ENCODE data around the gene TRAK1.

TRAK1 gene

DNA sequence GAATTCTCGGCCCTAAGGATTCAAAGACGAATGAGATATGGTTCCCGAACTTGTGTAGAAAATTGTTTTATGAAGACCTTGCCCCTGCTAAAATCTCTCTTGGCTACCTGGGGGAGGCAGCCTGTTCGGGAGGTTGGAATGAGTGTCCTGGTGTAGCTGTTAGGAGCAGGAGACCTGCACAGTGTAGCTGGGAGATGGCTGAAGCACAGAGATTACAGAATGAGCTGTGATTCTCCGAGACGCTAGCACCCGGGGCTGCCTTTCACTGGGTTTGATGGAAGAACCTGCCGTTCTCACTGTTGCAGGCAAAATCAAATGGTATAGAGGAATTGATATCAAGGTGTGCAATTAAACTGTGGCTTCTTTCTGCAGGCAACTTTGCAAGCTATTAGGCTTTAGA, 68.0 kb downstream of the TRAK1 start:
- Histone ChIP-seq H3K27me3 (no peaks in the 10 kb centered on the region), H3K9me3 (no peaks in the 10 kb centered on the region), H3K36me3 (no peaks in the 10 kb centered on the region), H3K4me1 (peaks cover 3% of the 10 kb centered on the region), H3K4me3 (ENCODE audit: low read depth, low read length) (peak overlapping the region; percentile 41)
- TF ChIP-seq, protein P1, sequence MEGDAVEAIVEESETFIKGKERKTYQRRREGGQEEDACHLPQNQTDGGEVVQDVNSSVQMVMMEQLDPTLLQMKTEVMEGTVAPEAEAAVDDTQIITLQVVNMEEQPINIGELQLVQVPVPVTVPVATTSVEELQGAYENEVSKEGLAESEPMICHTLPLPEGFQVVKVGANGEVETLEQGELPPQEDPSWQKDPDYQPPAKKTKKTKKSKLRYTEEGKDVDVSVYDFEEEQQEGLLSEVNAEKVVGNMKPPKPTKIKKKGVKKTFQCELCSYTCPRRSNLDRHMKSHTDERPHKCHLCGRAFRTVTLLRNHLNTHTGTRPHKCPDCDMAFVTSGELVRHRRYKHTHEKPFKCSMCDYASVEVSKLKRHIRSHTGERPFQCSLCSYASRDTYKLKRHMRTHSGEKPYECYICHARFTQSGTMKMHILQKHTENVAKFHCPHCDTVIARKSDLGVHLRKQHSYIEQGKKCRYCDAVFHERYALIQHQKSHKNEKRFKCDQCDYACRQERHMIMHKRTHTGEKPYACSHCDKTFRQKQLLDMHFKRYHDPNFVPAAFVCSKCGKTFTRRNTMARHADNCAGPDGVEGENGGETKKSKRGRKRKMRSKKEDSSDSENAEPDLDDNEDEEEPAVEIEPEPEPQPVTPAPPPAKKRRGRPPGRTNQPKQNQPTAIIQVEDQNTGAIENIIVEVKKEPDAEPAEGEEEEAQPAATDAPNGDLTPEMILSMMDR (IDR thresholded peaks at IDR 0.05; ENCODE audit: low read depth, low read length) = no peak
- DNase-seq = no peak

DNA sequence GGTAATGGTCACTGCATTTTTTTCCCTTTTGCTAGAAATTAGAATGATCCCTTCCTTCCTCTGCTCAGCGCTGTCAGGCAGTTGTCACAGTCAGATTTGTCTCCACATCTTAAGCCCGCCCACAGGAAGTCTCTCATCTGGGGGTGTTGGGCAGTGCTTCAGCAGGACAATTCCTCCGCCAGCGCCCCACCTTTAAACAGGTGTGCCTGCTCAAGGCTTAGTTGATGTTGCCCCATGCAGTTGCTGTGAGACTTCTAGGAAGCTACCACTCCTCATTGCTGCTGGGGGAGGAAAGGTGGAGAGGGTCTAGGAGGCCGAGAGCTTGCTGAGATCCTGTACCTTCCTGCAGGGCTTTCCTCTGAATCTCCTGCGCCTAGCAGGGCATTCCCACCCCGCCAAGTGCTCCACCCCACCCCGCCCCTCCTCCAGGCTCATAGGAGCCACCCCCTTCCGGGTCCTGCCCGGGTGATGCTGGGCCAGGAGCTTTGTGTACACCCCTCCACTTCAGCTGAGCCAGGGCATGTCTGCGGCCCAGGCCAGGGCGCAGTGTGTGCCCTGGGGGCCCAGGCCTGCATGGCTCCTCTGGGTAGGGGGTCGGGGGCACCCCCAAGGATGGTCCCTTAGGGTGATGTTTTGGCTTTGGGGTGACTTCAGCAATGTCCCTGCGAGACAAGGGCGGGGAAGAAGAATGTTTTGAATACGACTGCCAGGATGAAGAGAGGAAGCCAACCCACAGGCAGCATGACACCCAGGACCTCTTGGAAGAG, 68.7 kb downstream of the TRAK1 start:
- Histone ChIP-seq H3K4me3 (ENCODE audit: low read depth, low read length) (peak overlapping the region; percentile 41), H3K36me3 (no peaks in the 10 kb centered on the region), H3K4me1 (peaks cover 3% of the 10 kb centered on the region), H3K27me3 (no peaks in the 10 kb centered on the region), H3K9me3 (no peaks in the 10 kb centered on the region)
- TF ChIP-seq, protein P1 (IDR thresholded peaks at IDR 0.05; ENCODE audit: low read depth, low read length) = no peak
- peak; percentile 52 for DNase-seq

DNA sequence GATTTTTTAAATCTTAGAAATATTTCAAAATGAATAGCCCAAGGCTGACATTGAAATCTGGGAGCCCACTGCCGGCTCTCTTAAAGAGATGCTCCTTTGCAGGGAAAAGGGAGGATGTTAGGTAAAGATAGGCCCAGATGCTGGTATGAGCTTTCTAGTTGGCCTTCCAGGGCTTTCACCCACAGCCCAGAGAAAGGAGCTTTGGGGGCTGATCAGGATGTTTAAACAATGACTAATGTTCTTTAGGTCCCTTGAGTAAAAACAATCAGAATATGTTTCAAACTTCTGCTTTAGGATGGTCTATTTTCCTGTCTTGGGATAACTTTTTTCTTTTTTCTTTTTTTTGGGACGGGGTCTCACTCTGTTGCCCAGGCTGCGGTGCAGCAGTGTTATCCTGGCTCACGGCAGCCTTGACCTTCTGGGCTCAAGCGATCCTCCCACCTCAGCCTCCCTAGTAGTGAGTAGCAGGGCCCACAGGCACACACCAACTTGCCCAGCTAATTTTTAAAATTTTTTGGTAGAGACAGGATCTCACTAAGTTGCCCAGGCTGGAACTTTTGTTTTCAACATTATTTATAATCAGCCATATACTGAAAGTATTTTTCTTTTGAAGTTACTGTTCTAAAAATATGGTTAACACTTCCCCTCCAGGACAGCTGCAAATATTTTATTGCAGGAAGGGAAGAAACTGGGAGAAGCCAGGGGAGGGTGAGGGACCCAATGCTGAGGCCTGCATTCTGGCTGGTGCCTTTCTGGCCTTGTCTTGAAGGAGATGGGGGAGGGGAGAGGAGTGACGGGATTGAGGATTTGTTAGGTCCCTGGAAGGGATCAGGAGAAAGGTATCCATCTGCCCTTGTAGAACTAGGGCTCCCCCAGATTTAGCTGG, 70.1 kb downstream of the TRAK1 start:
- TF ChIP-seq, protein P1 (IDR thresholded peaks at IDR 0.05; ENCODE audit: low read depth, low read length) = no peak
- no peaks in the 10 kb centered on the region for H3K27me3 ChIP-seq
- no peaks in the 10 kb centered on the region for H3K36me3 ChIP-seq
- no peaks in the 10 kb centered on the region for H3K9me3 ChIP-seq
- DNase-seq = no peak
- peaks cover 3% of the 10 kb centered on the region for H3K4me1 ChIP-seq
- no peak overlapping the region for H3K4me3 ChIP-seq (ENCODE audit: low read depth, low read length)

DNA sequence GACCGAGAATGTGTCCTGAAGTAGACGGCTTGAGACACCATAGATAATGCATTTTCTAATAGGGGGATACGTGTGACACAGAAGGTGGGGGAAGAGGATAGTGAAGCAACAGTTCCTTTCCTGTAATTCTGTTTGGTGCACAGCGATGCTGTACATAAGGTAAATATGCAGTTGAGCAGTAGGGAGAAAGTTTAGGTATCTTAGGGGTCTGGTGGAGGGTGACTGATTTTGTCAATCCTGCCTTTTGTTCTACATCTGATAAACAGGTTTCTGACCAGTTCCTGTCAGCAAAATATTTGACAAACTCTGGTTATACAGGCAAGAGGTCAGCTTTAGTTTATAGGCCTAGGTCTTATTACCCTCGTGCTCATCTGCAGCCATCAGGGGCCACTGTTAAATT, 71.3 kb downstream of the TRAK1 start:
- Histone ChIP-seq H3K4me1 (peaks cover 3% of the 10 kb centered on the region), H3K27me3 (no peaks in the 10 kb centered on the region), H3K36me3 (no peaks in the 10 kb centered on the region), H3K4me3 (ENCODE audit: low read depth, low read length) (no peak overlapping the region), H3K9me3 (no peaks in the 10 kb centered on the region)
- no peak for DNase-seq
- TF ChIP-seq, protein P1 (IDR thresholded peaks at IDR 0.05; ENCODE audit: low read depth, low read length) = no peak

DNA sequence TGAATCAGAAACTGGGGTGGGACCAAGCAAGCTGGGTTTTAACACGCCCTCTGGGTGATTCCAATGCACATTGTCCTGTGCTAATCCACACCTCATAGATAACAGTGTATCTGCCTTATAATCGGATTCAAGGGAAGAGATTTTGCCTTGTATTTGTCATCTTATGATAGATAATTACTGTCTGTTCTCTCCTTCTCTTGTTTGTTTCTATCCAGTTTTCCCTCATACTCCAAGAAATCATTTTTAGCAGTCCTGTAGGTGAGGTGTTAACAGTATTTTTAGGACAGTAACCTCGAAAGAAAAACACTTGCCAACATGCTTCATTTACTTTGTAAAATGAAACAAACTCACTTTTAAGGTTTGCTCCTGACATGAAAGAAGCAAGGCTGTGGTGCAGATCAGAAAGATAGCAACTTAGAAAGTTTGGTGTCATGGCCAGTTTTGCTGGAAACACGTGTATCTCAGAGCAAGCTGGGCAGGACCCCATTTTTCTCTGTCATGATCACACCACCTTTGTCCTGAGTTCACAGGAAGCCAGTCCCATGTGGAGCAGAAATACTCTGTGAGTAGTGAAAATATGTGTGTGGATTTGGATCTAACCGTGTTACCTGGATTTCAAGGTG, 72.6 kb downstream of the TRAK1 start:
- Histone ChIP-seq H3K4me1 (peaks cover 3% of the 10 kb centered on the region), H3K9me3 (no peaks in the 10 kb centered on the region), H3K27me3 (no peaks in the 10 kb centered on the region), H3K4me3 (ENCODE audit: low read depth, low read length) (no peak overlapping the region), H3K36me3 (no peaks in the 10 kb centered on the region)
- DNase-seq = no peak
- TF ChIP-seq, protein P1 (IDR thresholded peaks at IDR 0.05; ENCODE audit: low read depth, low read length) = no peak
